ENCODE measurements around the gene PPFIA1.

The PPFIA1 gene

GRCh38 chr11:70270104-70270876 is at the start of gene PPFIA1:
Gene PPFIA1 (plus strand): TSS chr11:70270690. CDS start chr11:70272173, 1,483 bp downstream.
- DNase-seq, result peak; percentile 98

- DNase-seq, result no peak
Observed at GRCh38 chr11:70220920-70221319, 49.6 kb upstream of the PPFIA1 start.

GRCh38 chr11:70225681-70226177 is 44.8 kb upstream of the PPFIA1 start:
- no peak for DNase-seq

GRCh38 chr11:70226183-70226582 is 44.3 kb upstream of the PPFIA1 start:
- no peak for DNase-seq

GRCh38 chr11:70226967-70227366 is 43.5 kb upstream of the PPFIA1 start:
- no peak for DNase-seq

- DNase-seq, result no peak
Observed at GRCh38 chr11:70229737-70230136, 40.8 kb upstream of the PPFIA1 start.

- DNase-seq, result no peak
Observed at GRCh38 chr11:70230151-70230839, 40.2 kb upstream of the PPFIA1 start.

GRCh38 chr11:70230840-70231710 is 39.4 kb upstream of the PPFIA1 start:
- DNase-seq, result no peak

GRCh38 chr11:70233034-70233433 is 37.5 kb upstream of the PPFIA1 start:
- DNase-seq, result no peak

GRCh38 chr11:70233511-70233934 is 37.0 kb upstream of the PPFIA1 start:
- DNase-seq, result no peak

GRCh38 chr11:70233962-70234361 is 36.5 kb upstream of the PPFIA1 start:
- DNase-seq, result no peak

GRCh38 chr11:70240337-70240736 is 30.2 kb upstream of the PPFIA1 start:
- no peak for DNase-seq

GRCh38 chr11:70241709-70242108 is 28.8 kb upstream of the PPFIA1 start:
- no peak for DNase-seq

GRCh38 chr11:70242885-70243284 is 27.6 kb upstream of the PPFIA1 start:
- no peak for DNase-seq

GRCh38 chr11:70243912-70244652 is 26.4 kb upstream of the PPFIA1 start:
- no peak for DNase-seq

- DNase-seq, result no peak
Observed at GRCh38 chr11:70244698-70245097, 25.8 kb upstream of the PPFIA1 start.

- DNase-seq, result no peak
Observed at GRCh38 chr11:70246196-70246595, 24.3 kb upstream of the PPFIA1 start.

- no peak for DNase-seq
Observed at GRCh38 chr11:70247042-70247709, 23.3 kb upstream of the PPFIA1 start.

- DNase-seq, result no peak
Observed at GRCh38 chr11:70247710-70248072, 22.8 kb upstream of the PPFIA1 start.

GRCh38 chr11:70250876-70251658 is 19.4 kb upstream of the PPFIA1 start:
- no peak for DNase-seq

Measured in NCI-H1417 (cell line).